ENCODE data around the gene CHRNA7.
"Not testable (repeated sequence)": the region's sequence is repeated elsewhere in the genome, so short reads cannot be mapped to it uniquely, and the experiment has no call there.

DNA sequence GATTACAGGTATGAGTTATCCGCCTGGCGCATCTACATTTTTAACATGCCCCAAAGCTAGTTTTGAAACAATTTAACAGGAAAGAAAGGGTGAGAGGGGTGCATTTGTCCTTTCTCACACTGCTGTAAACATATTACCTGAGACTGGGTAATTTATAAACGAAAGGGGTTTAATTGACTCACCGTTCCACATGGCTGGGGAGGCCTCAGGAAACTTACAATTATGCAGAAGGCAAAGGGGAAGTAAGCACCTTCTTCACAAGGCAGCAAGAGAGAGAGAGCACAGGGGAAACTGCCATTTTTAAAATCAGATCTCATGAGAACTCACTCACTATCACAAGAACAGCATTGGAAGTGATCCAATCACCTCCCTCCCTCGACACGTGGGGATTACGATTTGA lies 165.9 kb downstream of the CHRNA7 start:
- not testable (repeated sequence) for TF ChIP-seq POLR2AphosphoS5 (IDR thresholded peaks at IDR 0.05; ENCODE audit: low read depth, low read length); POLR2A (IDR thresholded peaks at IDR 0.05; ENCODE audit: low read depth, low read length); SPI1 (IDR thresholded peaks at IDR 0.05; ENCODE audit: low read depth, low read length); TAF1 (IDR thresholded peaks at IDR 0.05; ENCODE audit: low read depth, low read length); PAX5 (IDR thresholded peaks at IDR 0.05; ENCODE audit: insufficient read depth, low read length, severe bottlenecking); POU2F2 (IDR thresholded peaks at IDR 0.05; ENCODE audit: low read depth, low read length)
